Measurements from ENCODE around the gene MGST3. TPM values are rescaled to one million over a fixed set of nuclear protein-coding genes. Genes with fewer than 3 reads are reported as not detected.
A peak's percentile ranks its signal among the peaks of the same experiment; 100 is the strongest.

Gene MGST3
- polyA plus RNA-seq, 1 donor (not counting 4 experiments of a cell fraction or from before 2014, with no cell fraction given) = 319 TPM

DNA sequence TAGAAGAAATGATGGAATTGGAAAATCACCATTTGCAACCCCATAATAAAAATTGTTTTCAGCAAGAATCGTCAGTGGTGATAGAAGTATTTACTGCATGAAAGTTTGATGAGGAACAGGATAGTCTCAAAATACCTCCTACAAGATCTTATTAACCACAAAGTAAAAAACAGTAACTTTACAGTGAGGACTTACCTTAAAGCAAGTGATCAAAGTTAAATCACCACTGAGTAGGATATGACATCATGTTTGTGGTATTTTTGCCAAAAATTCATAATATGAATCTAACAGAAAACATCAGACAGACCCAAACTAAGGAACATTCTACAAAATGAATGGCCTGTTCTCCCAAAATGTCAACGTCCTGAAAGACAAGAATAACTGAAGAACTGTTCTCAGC is 47.5 kb downstream of the MGST3 start:
- H3K9ac ChIP-seq (ENCODE audit: control insufficient read depth, extremely low read depth, insufficient read depth, low read length) = no peak overlapping the region
- dilution Hi-C loops (cut with MboI; ENCODE audit: extremely low pct_ligation_motif_present, low sequenced_read_pairs) = no loop called here
- no peaks in the 10 kb centered on the region for H3K4me1 ChIP-seq (ENCODE audit: control insufficient read depth, extremely low read depth, insufficient read depth, low read length)
- TF ChIP-seq EZH2 (IDR thresholded peaks at IDR 0.05; ENCODE audit: low read length) (no peak), CTCF (optimal IDR thresholded peaks at IDR 0.05 in 1 of 3, IDR thresholded peaks at IDR 0.05 in 1 of 3, conservative IDR thresholded peaks at IDR 0.05 in 1 of 3; ENCODE audit: extremely low read depth in 1 of 3, insufficient read depth in 2 of 3, low read length in 3 of 3) (no peak)
- no peaks in the 10 kb centered on the region for H3K79me2 ChIP-seq (ENCODE audit: control insufficient read depth, insufficient read depth, low read length)
- no peaks in the 10 kb centered on the region for H3K9me1 ChIP-seq (ENCODE audit: control insufficient read depth, extremely low read depth, insufficient read depth, low read length)
- H2AFZ ChIP-seq (ENCODE audit: control insufficient read depth, low read length) = no peak overlapping the region
- peaks cover 17 to 25% of the 10 kb centered on the region in 2 experiments for H3K36me3 ChIP-seq (ENCODE audit: control insufficient read depth in 2 of 2, extremely low read depth in 1 of 2, insufficient read depth in 2 of 2, low read length in 2 of 2)
- no peak for FAIRE-seq
- H4K20me1 ChIP-seq (ENCODE audit: control insufficient read depth, extremely low read depth, insufficient read depth, low read length) = no peaks in the 10 kb centered on the region
- H3K27ac ChIP-seq (ENCODE audit: control insufficient read depth, insufficient read depth, low read length) = no peak overlapping the region
- DNase-seq (ENCODE audit: low read depth, low spot score) = no peak
- no peaks in the 10 kb centered on the region for H3K27me3 ChIP-seq (ENCODE audit: control insufficient read depth, extremely low read depth, insufficient read depth, low read length)
- H3K4me3 ChIP-seq (ENCODE audit: control insufficient read depth in 2 of 3, extremely low read depth in 1 of 3, insufficient read depth in 2 of 3, low read depth in 1 of 3, low read length in 3 of 3) = no peak overlapping the region
- no peak overlapping the region for H3K4me2 ChIP-seq (ENCODE audit: control insufficient read depth, extremely low read depth, insufficient read depth, low read depth, low read length)
- no peaks in the 10 kb centered on the region for H3K9me3 ChIP-seq (ENCODE audit: control insufficient read depth, low read depth, low read length)

- FAIRE-seq (peak; percentile 13), DNase-seq (ENCODE audit: low read depth, low spot score) (no peak)
- Histone ChIP-seq H3K4me3 (ENCODE audit: control insufficient read depth in 2 of 3, extremely low read depth in 1 of 3, insufficient read depth in 2 of 3, low read depth in 1 of 3, low read length in 3 of 3) (no peak overlapping the region), H3K36me3 (ENCODE audit: control insufficient read depth in 2 of 2, extremely low read depth in 1 of 2, insufficient read depth in 2 of 2, low read length in 2 of 2) (peaks cover 17 to 25% of the 10 kb centered on the region in 2 experiments), H3K27me3 (ENCODE audit: control insufficient read depth, extremely low read depth, insufficient read depth, low read length) (no peaks in the 10 kb centered on the region), H3K9me1 (ENCODE audit: control insufficient read depth, extremely low read depth, insufficient read depth, low read length) (no peaks in the 10 kb centered on the region), H3K79me2 (ENCODE audit: control insufficient read depth, insufficient read depth, low read length) (peaks cover 2% of the 10 kb centered on the region), H3K4me2 (ENCODE audit: control insufficient read depth, extremely low read depth, insufficient read depth, low read depth, low read length) (no peak overlapping the region), H3K27ac (ENCODE audit: control insufficient read depth, insufficient read depth, low read length) (no peak overlapping the region), H2AFZ (ENCODE audit: control insufficient read depth, low read length) (no peak overlapping the region), H3K4me1 (ENCODE audit: control insufficient read depth, extremely low read depth, insufficient read depth, low read length) (no peaks in the 10 kb centered on the region), H4K20me1 (ENCODE audit: control insufficient read depth, extremely low read depth, insufficient read depth, low read length) (no peaks in the 10 kb centered on the region), H3K9me3 (ENCODE audit: control insufficient read depth, low read depth, low read length) (no peaks in the 10 kb centered on the region), H3K9ac (ENCODE audit: control insufficient read depth, extremely low read depth, insufficient read depth, low read length) (no peak overlapping the region)
- dilution Hi-C loops (cut with MboI; ENCODE audit: extremely low pct_ligation_motif_present, low sequenced_read_pairs) = no loop called here
- TF ChIP-seq CTCF (optimal IDR thresholded peaks at IDR 0.05 in 1 of 3, IDR thresholded peaks at IDR 0.05 in 1 of 3, conservative IDR thresholded peaks at IDR 0.05 in 1 of 3; ENCODE audit: extremely low read depth in 1 of 3, insufficient read depth in 2 of 3, low read length in 3 of 3) = peak in 1 of 3 experiments; percentile 23
- TF ChIP-seq EZH2 (IDR thresholded peaks at IDR 0.05; ENCODE audit: low read length) = no peak
These were observed 48.4 kb downstream of the MGST3 start for GRCh38 chr1:165679282-165680036.

All from keratinocyte (primary cell).